Right lobe of liver (tissue), 4 donors: ENCODE results near the gene FOXD4L6.
"Not testable (repeated sequence)": the region's sequence is repeated elsewhere in the genome, so short reads cannot be mapped to it uniquely, and the experiment has no call there.

ENCODE experiments used
- CTCF ChIP-seq, 4 donors: fragments of 200-600 bp in 3 of 4; fragments of 450-650 bp in 1 of 4; IDR thresholded peaks; one replicate each; pipeline versions ENCODE4 v1.5.1 to v1.8.0; 2016 to 2022; ENCODE audit warnings: antibody characterized with exemption in 4 of 4, mild to moderate bottlenecking in 2 of 4
- POLR2A ChIP-seq: fragments of 450-650 bp; IDR thresholded peaks from one replicate; pipeline ENCODE4 v1.6.1; 2017; ENCODE audit warnings: antibody characterized with exemption, mild to moderate bottlenecking
- donor health status: DM: no; HTN: no; CAD: no.
- donor health status: DM: no; HTN: no; CAD: no.
- donor health status: DM: no; HTN: yes; CAD: no.

DNA sequence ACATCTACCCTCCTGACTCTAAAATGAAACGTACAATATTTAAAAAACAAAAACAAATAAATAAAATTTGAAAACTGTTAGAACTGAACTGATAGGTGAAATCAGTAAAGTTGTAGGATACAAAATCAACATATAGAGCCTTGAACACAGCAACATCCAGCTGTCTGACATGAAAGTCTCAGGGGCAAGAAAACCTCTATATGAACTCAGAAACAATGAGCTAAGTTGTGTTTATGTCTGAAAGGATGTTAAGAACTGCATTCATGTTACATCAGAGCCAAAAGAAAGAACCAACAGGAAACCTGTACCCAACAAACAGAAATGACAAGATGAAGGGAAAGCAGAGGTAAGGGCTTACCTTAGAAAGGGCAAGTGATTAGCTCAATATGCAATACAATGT lies 41.8 kb downstream of the FOXD4L6 start:
- TF ChIP-seq CTCF (IDR thresholded peaks at IDR 0.05); POLR2A: not testable (repeated sequence)
